OCI-LY1 (cell line): ENCODE data around the gene DDX17.

Experiments used
- H2AFZ ChIP-seq: fragments of 200-600 bp; sonication (generic), shearing (Covaris generic); 2 replicates; pipeline ENCODE4 v1.6.0; 2014; ENCODE audit warnings: antibody characterized with exemption, mild to moderate bottlenecking, low read length
- H3F3A ChIP-seq: fragments of 200-600 bp; sonication (generic), shearing (Covaris generic); 2 replicates; pipeline ENCODE4 v1.6.0; 2014; ENCODE audit warnings: mild to moderate bottlenecking, antibody characterized with exemption, low read length, moderate library complexity; ENCODE audit not compliant: insufficient read depth
- H3K27ac ChIP-seq: fragments of 200-600 bp; sonication (generic); 2 replicates; pipeline ENCODE4 v1.5.1; 2014; ENCODE audit warnings: low read length, mixed run types, mild to moderate bottlenecking, low read depth; ENCODE audit not compliant: poor library complexity, severe bottlenecking
- H3K27me3 ChIP-seq: fragments of 200-600 bp; sonication (generic); 2 replicates; pipeline ENCODE4 v1.6.0; 2014; ENCODE audit warnings: antibody characterized with exemption, mild to moderate bottlenecking, low read length, moderate library complexity; ENCODE audit not compliant: insufficient read depth
- H3K36me3 ChIP-seq: fragments of 200-600 bp; sonication (generic); 2 replicates; pipeline ENCODE4 v1.6.1; 2014; ENCODE audit warnings: mild to moderate bottlenecking, antibody characterized with exemption, low read length, moderate library complexity, mixed read lengths; ENCODE audit not compliant: insufficient read depth
- H3K4me1 ChIP-seq: fragments of 200-600 bp; sonication (generic); 2 replicates; pipeline ENCODE4 v1.5.1; 2014; ENCODE audit warnings: mild to moderate bottlenecking, low read length, moderate library complexity; ENCODE audit not compliant: insufficient read depth, severe bottlenecking
- H3K4me2 ChIP-seq: fragments of 200-600 bp; sonication (generic), shearing (Covaris generic); 2 replicates; pipeline ENCODE4 v1.6.1; 2014; ENCODE audit warnings: low read length
- H3K4me3 ChIP-seq: fragments of 200-600 bp; sonication (generic); 2 replicates; pipeline ENCODE4 v1.5.1; 2014; ENCODE audit warnings: low read length, low read depth, mild to moderate bottlenecking, mixed read lengths; ENCODE audit not compliant: poor library complexity, severe bottlenecking
- H3K79me2 ChIP-seq: fragments of 200-600 bp; shearing (Covaris generic); 2 replicates; pipeline ENCODE4 v1.6.1; 2016; ENCODE audit warnings: mixed run types, low read length, mixed read lengths; ENCODE audit not compliant: insufficient read depth
- H3K9ac ChIP-seq: fragments of 200-600 bp; sonication (generic), shearing (Covaris generic); 2 replicates; pipeline ENCODE4 v1.6.1; 2014; ENCODE audit warnings: mild to moderate bottlenecking, low read length, mixed read lengths
- H3K9me2 ChIP-seq: fragments of 200-600 bp; sonication (generic), shearing (Covaris generic); 2 replicates; pipeline ENCODE4 v1.6.1; 2014; ENCODE audit warnings: low read depth, mild to moderate bottlenecking, low read length, mixed read lengths
- H3K9me3 ChIP-seq: fragments of 200-600 bp; shearing (Covaris generic); 2 replicates; pipeline ENCODE4 v1.6.1; 2014; ENCODE audit warnings: low read length, mixed read lengths
- H4K20me1 ChIP-seq: fragments of 200-600 bp; sonication (generic), shearing (Covaris generic); 2 replicates; pipeline ENCODE4 v1.6.0; 2016; ENCODE audit warnings: mild to moderate bottlenecking, low read length; ENCODE audit not compliant: insufficient read depth
- EZH2 ChIP-seq: fragments of 200-600 bp; sonication (generic), shearing (Covaris generic); IDR thresholded peaks from 2 replicates; pipeline ENCODE4 v1.8.0; 2017; ENCODE audit warnings: borderline replicate concordance, mixed run types, mild to moderate bottlenecking, antibody characterized with exemption, low read length, moderate library complexity, mixed read lengths
- TF ChIP-seq, protein P1 (sequence below): fragments of 200-600 bp; sonication (generic), shearing (Covaris generic); IDR thresholded peaks from 2 replicates; pipeline ENCODE4 v1.5.1; 2017; ENCODE audit warnings: mild to moderate bottlenecking, antibody characterized with exemption, low read length, moderate library complexity, mixed read lengths

The DDX17 gene

DNA sequence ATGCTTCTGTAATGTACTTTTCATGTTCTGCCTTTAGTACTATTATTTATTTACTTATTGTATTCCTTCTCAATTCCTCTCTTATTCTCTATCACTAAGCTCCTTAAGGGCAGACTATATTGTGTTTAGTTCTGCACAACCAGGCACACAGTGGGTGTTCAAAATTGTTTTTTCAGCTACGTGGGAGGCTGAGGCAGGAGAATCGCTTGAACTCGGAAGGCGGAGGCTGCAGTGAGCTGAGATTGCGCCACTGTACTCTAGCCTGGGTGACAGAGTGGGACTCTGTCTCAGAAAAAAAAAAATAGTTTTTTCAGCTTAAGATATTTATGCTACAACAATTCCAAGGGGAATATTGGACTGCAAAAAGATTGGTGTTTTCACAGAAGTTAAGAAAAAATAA, 17.4 kb upstream of the DDX17 start:
- Histone ChIP-seq H3F3A (no peaks in the 10 kb centered on the region), H3K9me2 (no peaks in the 10 kb centered on the region), H3K4me1 (no peaks in the 10 kb centered on the region), H2AFZ (no peak overlapping the region), H3K4me3 (no peak overlapping the region), H3K27me3 (0 out of 2 replicates have a peak, but pooled peaks cover 5% of the 10 kb centered on the region), H4K20me1 (no peaks in the 10 kb centered on the region), H3K4me2 (no peak overlapping the region), H3K79me2 (no peaks in the 10 kb centered on the region), H3K27ac (no peak overlapping the region), H3K36me3 (no peaks in the 10 kb centered on the region), H3K9ac (no peak overlapping the region), H3K9me3 (no peaks in the 10 kb centered on the region)
- no peak for TF ChIP-seq EZH2
- TF ChIP-seq, protein P1, sequence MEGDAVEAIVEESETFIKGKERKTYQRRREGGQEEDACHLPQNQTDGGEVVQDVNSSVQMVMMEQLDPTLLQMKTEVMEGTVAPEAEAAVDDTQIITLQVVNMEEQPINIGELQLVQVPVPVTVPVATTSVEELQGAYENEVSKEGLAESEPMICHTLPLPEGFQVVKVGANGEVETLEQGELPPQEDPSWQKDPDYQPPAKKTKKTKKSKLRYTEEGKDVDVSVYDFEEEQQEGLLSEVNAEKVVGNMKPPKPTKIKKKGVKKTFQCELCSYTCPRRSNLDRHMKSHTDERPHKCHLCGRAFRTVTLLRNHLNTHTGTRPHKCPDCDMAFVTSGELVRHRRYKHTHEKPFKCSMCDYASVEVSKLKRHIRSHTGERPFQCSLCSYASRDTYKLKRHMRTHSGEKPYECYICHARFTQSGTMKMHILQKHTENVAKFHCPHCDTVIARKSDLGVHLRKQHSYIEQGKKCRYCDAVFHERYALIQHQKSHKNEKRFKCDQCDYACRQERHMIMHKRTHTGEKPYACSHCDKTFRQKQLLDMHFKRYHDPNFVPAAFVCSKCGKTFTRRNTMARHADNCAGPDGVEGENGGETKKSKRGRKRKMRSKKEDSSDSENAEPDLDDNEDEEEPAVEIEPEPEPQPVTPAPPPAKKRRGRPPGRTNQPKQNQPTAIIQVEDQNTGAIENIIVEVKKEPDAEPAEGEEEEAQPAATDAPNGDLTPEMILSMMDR, result no peak

DNA sequence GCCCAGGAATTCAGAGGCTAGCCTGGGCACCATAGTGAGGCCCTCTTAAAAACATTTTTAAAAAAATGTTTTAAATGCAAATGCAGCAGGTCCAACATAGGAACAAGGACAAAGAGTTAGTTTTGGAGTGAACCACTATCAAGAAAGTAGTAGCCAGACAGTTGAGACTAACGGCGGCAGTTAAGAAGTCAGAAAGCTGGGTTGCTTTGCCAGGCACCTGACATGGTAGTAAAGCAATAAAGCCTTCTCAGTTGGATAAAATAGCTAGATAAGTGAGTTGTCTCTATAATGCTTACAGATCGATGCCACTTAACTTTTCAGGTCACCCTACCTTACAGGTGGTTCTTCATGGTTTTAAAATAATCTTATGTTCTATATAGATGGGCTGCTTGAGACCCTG, 16.9 kb upstream of the DDX17 start:
- no peaks in the 10 kb centered on the region for H3K4me1 ChIP-seq
- no peak overlapping the region for H2AFZ ChIP-seq
- no peaks in the 10 kb centered on the region for H3F3A ChIP-seq
- TF ChIP-seq, protein P1, result no peak
- TF ChIP-seq EZH2, result no peak
- no peaks in the 10 kb centered on the region for H3K9me2 ChIP-seq
- no peak overlapping the region for H3K4me2 ChIP-seq
- no peaks in the 10 kb centered on the region for H3K79me2 ChIP-seq
- H3K4me3 ChIP-seq, result no peak overlapping the region
- no peaks in the 10 kb centered on the region for H4K20me1 ChIP-seq
- no peak overlapping the region for H3K9ac ChIP-seq
- H3K27me3 ChIP-seq, result 0 out of 2 replicates have a peak, but pooled peaks cover 5% of the 10 kb centered on the region
- no peak overlapping the region for H3K27ac ChIP-seq
- H3K36me3 ChIP-seq, result no peaks in the 10 kb centered on the region
- no peaks in the 10 kb centered on the region for H3K9me3 ChIP-seq

DNA sequence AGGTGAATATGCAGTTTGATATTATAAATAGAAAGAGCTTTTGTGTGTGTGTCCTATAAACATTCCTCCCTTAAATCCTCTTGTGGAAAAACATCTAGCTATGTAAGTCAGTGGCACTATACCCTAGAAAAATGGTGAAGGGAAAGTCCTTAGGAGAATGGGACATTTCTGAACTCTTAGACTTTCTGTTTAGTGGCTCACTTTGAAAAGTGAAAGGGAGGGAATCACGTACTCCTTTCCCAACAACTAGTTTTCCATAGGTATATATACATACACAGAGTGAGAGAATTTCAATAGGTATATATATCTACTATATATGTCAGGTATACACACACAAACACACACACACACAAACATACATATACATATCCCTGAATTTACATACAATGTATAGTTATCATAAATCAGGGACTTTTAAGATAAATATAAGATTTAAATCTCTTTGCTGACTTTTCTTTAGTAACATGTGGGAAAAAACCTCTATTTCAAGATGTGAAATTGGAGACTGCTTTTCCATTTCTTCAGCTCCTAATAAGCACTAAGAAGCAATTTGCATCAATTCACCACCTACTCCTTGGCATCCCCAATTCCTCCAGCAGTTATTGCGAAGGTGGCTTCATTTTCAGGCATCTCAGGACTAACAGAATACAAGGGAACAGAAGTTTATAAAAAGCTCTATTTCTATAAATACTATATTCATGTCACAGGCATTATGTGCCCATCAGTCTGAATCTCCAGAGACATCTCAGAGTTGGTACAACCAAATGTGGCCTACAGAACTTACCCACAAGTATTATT, 13.5 kb upstream of the DDX17 start:
- Histone ChIP-seq H3K9ac (no peak overlapping the region), H3K4me3 (no peak overlapping the region), H2AFZ (no peak overlapping the region), H3K36me3 (no peaks in the 10 kb centered on the region), H3F3A (no peaks in the 10 kb centered on the region), H3K27me3 (0 out of 2 replicates have a peak, but pooled peaks cover 5% of the 10 kb centered on the region), H3K4me2 (no peak overlapping the region), H4K20me1 (no peaks in the 10 kb centered on the region), H3K27ac (no peak overlapping the region), H3K9me2 (no peaks in the 10 kb centered on the region), H3K4me1 (no peaks in the 10 kb centered on the region), H3K79me2 (no peaks in the 10 kb centered on the region), H3K9me3 (no peaks in the 10 kb centered on the region)
- TF ChIP-seq EZH2, result no peak
- TF ChIP-seq, protein P1, result no peak
